Umbilical cord (tissue), 2 donors: Measurements from ENCODE around the gene MSH2. TPM values are rescaled to one million over a fixed set of nuclear protein-coding genes. Genes with fewer than 3 reads are reported as not detected.
"Not testable (repeated sequence)": the region's sequence is repeated elsewhere in the genome, so short reads cannot be mapped to it uniquely, and the experiment has no call there.

ENCODE experiments used
- DNase-seq: peaks from one replicate; pipeline ENCODE4 v3.0.0-alpha.2; 2015; ENCODE audit warnings: low spot score
- total RNA-seq: library from RNA; depleted of rRNA; stranded (reverse); fragments of >200 nt; gene quantifications from one replicate; pipeline ENCODE4 v1.2.3, GENCODE V29; 2014; ENCODE audit warnings: low replicate concordance; ENCODE audit not compliant: insufficient read depth

The MSH2 gene
- total RNA-seq, 1 donor from 2014 or later: 14.4 TPM

GRCh38 chr2:47483191-47483590 is 80.2 kb downstream of the MSH2 start:
- DNase-seq: no peak

DNA sequence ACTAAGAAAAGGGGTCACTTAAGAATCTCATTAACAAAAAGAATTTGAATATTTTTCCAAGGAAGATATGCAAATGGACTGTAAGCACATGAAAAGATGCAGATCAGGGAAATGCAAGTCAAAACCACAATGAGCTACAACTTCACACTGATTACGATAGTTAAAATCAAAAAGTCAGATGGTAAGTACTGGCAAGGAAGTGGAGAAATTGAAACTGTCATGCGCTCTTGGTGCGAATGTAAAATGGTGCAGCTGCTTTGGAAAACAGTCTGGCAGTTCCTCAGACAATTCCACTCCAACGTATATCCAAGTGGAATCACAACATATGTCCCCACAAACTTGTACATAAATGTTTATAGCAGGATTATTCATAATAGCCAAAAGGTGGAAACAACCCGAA is 81.4 kb downstream of the MSH2 start:
- DNase-seq: no peak

GRCh38 chr2:47485177-47485576 is 82.2 kb downstream of the MSH2 start:
- DNase-seq: no peak

DNA sequence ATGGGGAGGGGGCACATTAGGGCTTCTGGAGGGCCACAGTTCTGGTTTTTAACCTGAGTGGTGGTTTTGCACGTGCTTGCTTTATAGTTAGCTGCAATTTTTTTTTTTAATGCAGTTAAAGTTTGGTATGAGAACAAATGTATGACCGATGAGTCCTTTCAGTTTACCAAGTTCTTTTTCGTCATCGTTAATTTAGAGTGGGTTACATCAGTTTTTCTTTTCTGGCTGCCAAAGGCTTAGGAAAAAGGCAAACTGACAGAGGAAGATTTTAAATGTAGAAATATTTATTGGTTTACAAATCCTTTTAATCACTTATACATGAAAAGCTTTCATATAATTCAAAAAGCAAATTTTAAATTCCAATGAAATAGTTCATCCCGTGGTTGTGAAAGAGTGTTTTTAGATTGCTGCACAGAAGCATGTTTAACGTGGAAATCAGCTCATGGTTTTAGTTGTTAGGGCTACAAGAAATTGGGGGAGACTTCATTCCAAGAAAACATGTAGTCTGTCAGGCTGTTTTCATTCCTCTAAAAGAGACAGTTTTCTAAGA is 82.9 kb downstream of the MSH2 start:
- DNase-seq: peak; percentile 59

DNA sequence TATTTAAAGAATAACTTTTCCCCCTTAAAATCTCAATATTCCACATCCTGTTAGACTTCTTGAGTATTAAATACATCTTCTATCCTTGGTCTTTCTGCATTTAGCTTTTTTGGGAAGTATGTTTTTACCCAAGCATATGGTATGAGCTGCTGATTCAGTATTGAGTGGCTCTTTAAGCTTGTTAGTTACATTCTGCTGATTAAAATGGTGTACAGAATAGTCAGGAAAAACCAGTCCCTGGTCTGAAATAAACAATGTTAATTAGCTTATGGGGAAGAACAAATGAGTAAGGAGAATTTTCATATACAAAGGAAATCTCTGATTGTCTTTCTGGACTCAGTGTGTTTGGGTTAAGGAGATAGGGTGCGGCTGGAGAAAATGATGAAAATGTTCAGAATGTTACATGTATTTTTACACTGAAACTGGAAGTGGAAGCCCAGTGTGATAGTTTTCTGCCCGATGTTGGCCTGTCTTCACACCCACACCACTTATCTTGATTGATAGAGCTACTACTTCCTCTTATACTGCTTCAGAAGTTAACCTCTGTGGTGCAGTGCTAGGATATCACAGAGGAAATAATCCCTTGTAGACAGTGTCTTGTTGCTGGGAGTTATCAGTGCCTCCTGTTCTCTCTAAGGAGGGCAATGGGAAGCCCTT is 84.0 kb downstream of the MSH2 start:
- DNase-seq: peak; percentile 8

GRCh38 chr2:47487498-47487875 is 84.5 kb downstream of the MSH2 start:
- no peak for DNase-seq

GRCh38 chr2:47488870-47489584 is 86.1 kb downstream of the MSH2 start:
- DNase-seq: peak; percentile 12

DNA sequence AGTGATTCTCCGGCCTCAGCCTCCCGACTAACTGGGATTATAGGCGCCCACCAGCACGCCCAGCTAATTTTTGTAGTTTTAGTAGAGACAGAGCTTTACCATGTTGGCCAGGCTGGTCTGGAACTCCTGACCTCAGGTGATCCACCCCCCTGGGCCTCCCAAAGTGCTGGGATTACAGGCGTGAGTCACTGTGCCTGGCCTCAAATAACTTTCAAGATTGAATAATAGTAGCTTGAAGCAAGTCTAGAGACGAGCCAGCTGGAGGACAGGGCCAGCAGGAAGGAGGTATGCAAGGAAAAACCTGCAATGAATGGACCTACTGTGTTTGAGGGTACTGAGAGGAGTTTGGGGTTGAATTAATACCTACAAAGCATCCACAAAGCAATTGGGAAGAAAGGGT is 87.5 kb downstream of the MSH2 start:
- DNase-seq: no peak

DNA sequence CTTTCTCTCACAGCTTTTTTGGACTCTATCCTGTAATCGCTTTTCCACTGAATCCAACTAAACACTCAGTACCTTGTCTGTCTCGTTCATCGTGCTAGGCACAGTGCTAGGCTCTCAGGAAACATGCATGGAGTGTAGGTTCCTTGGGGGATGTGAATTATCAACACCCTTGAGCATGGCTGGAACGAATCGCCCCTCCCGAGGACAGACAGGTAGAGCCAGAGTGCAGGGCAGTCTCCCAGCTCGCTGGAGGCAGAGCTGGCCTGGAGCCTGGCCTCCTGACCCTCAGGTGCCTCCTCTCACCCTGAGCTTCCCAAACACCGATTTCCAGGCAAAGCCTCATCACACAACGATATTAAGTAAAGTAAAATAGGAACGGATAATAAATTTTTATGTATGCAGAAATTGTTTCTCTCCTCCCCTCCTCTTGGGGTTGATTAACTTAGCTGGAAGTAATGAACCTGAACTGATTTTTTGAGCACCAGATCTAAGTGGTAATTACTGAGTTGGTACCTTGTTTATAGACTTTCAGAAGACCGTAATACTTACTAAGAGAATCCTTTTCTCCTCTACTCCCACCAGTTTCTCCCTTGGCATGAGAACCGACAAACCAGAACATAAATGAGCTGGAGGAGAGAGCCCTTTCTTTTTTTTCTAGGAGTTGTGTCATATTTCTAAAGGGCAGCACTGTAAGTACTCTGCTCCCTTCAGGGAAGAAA is 90.5 kb downstream of the MSH2 start:
- DNase-seq: no peak

GRCh38 chr2:47494267-47495130 is 91.5 kb downstream of the MSH2 start:
- no peak for DNase-seq

DNA sequence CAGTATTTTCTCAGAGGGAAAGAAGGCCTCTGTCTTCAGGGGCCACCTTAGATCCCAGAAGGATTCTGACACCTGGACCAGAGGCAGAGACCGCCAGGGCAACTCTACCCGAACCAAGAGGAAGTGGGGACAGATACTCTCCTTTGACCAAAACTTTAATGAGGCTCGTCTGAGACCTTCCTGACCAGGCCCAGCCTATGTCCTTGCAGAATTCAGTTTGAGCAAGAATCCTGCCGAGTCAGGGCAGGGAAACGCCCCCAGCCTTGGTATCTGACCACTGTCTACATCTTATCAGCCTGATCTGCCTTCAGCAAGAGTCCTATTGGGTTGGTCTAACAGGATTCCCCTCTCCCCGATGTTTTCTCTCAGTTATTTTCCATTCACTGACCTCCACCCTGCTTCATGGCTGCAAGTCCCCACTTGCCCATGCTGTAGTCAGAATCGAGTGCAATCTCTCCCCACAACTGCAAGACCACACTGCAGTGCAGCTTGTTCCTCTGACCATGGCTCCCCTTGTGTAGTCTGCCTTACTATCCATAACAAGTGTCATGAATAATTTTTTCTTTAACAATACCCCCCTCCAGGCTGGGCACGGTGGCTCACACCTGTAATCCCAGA is 95.0 kb downstream of the MSH2 start:
- DNase-seq: no peak

DNA sequence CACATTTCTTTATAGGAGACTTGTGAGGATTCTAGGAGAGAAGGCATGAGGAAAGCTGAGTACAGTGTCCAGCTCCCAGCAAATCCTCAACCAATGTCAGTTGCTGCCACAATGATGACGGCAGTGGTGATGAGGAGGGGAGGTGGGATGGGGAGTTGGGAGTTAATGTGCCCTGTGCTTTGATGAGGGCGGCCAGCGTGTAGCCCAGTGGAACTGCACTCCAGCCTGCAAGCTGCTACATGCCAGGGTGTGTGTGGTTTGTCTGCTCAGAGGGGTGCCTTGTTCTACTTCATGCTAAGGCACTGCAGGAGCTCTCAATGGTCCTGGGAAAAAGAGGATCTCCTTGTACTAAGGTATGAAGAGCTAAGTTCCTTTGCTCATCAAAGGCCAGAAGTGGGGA is 96.1 kb downstream of the MSH2 start:
- no peak for DNase-seq

DNA sequence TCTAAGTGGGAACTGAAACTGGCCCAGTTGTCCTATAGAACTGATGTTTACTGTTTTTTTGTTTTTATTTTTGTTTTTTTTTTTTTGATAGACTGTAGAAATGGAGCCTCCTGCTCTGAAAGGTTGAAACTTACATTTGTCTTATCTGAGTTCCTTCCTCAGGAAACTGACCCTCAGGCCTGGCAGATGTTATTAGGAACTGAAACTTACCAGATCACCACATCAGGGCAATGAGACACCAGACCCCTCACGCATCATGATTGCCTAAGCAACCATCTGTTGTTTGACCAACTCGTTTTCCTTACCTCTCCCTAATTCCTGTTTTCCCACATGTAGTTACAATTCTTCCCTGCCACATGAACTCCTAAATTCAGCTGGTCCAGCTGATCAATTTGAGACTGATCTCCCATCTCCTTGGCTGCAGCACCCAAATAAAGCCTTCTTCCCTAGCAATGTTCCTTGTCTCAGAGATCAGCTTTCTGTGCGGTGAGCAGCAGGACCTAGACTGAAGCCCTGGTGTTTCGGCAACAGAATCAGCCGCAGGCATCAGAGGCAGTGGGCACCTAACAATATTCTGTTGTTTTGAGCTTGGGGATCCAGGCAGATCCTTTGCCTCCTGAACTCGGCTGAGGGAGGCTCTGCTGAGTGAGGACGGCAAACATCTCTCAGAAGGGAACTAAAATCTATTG is 96.8 kb downstream of the MSH2 start:
- DNase-seq: no peak

DNA sequence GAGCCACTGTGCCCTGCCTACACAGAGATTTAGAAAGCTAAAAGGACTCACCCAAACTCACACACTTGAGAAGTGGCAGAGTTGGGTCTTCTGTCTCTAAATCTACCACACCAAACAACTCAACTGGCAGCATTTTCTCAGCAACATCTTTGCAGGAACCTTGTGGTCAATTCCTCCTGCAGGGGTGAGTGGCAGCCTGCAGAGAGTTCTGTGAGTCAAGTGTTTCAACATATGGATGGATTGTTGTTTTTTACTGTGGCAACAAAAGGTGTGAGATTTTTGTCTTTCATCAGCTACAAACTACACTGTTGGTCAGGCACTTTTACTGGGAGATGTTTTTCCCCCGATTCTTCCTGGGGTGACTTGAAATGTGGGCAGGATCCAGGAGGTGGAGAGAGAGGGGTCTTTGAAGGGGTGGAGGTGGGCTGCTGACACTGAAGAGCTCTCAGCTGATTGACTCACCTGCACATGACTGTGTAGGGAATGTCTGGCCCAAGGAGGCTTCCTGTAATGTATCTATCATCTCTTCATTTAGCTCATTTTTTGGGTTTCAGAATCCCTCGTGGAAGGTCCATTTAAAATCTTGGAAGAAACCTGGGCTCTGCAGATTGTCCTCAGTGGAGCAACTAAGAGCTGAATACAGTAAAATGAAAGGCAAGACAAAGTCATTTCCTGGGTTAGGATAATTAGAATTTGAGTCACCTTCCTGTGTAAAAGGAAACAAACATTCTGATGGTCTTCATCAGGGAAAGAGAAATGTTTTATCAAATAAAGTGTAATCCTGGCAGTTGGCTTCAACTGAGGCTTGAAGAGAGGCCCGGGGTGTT is 98.6 kb downstream of the MSH2 start:
- DNase-seq: no peak

- DNase-seq: not testable (repeated sequence)
Observed at GRCh38 chr2:47502498-47502897, 99.5 kb downstream of the MSH2 start.

DNA sequence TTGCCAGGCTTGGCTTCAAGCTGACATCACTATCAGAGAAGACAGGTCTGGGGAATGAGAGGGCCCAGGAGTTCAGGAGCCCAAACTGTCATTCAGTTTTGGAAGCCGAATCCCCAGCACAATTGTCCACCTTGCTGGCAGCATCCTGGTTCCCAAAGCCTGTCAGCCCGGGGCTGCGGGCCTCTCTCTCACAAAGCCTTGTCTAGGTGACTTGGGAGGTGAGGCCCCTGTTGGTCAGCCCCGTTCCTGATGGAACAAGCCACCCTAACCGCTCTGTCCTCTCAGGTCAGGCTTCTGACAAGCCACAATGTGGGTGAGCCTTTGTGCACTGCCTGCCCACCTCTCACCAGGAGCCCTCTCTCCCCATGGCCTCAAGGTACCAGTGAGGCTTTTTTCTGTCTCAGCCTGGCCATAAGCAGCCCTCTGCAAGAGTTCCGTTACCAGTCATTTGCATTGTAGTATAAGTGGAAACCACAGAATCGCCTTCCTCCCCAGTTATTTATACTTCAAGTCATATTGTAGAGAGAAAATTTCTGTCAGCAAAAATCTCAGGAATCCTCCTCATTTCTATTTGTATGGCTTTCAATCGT is 100.6 kb downstream of the MSH2 start:
- no peak for DNase-seq

DNA sequence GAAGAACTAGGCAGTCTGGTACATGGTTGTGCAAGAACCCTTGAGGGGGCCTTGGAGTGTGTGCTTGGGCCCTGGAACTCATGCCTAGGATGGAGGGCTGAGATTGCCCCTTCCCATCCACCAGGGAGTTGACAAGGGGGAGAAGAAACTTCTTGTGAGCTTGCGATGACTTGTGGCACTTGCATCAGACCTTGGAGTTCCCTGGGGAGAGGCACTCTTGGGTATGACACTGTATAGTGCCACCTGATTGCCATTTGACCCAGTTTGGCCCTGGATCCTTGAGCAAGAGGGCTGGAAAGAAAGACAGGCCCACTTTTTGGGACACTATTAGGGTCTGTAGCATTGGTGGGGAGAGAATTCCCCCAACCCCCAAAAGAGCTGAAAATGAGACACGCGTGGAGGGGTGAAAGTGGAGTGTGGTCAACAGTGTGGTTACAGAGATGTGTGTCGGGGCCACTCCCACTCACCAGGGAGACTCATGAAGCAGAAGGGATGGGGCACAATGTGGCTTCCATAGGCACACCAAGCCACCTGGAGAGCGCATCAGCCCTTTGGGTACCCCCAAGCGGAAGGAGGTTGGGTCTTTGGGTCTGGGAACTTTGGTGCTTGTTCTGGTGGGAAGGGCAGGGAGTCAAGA is 101.3 kb downstream of the MSH2 start:
- no peak for DNase-seq

DNA sequence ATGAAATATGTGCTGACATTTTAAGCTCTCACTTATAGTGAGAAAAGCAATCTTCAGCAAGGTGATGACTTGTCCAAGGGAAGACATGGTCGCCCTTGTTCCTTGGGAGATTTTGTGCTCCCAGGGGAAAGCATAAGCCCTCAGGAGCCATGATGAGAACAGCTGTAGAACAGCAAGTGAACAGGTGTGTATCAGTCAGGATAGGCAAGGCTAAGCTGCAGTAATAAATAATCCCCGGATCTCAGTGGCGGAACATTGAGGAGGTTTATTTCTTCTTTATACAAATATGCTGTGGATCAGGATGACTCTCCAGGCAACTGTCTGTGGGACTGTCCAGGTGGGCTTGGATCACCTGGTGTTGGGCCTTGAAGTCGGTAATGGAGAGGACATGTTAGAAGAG is 103.1 kb downstream of the MSH2 start:
- DNase-seq: no peak

DNA sequence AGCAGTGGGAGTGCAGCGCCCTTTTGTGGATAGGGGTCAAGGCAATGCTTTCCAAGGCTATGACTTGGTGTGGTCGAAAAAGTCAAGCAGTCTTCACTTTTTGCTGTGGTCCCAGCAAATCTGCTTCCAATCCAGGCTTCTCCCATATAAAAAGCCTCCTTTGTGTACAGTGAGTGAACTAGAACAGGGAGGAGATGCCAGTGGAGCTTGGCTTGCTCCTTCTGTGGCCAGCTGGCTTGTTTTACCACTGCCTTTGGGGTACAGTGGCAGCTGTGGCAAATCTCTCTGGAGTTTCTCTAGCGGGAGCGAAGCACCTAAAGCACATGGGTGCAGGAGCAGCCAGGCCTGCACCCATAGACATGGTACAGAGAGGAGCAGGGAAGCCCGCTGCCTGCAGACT is 103.5 kb downstream of the MSH2 start:
- DNase-seq: no peak
